K562 (cell line): ENCODE results near the gene TBXAS1. TPM values are rescaled to one million over a fixed set of nuclear protein-coding genes. Genes with fewer than 3 reads are reported as not detected.

Source experiments
- ATAC-seq: fragments of 200-7000 bp; cut with Tn5 transposase; 3 replicates; pipeline ENCODE4 v1.9.1; 2020; ENCODE audit warnings: moderate library complexity
- BruUV-seq: library from RNA; stranded (reverse); fragments of 400-500 nt; replicated peaks from 2 replicates; lab custom pipeline; 2021; lab: Mats Ljungman, UMichigan
- CTCF ChIA-PET: fragments of 300-600 bp; formaldehyde crosslinking; extraction: SDS; loops from one replicate; lab custom pipeline; 2021; ENCODE audit warnings: low intra/inter-chr PET ratio; lab: Yijun Ruan, JAX
- POLR2A ChIA-PET: fragments of 300-600, 350-650 bp; sonication (Branson Sonifier 250); formaldehyde crosslinking; extraction: SDS; loops from one replicate; lab custom pipeline; 2021; ENCODE audit warnings: antibody characterized with exemption, inconsistent platforms; lab: Yijun Ruan, JAX
- DNase-seq, 4 experiments: peaks; one replicate each; pipeline versions ENCODE4 v3.0.0 to v3.0.0-alpha.2; 2011 to 2018; ENCODE audit warnings: low spot score in 3 of 4, mixed read lengths in 3 of 4; ENCODE audit errors: extremely low read depth in 1 of 4
- FAIRE-seq: peaks from 2 replicates; lab custom pipeline; 2011; peaks lifted over from hg19 to GRCh38; lab: Jason Lieb, UNC
- H2AFZ ChIP-seq: 2 replicates; pipeline ENCODE4 v1.6.0; 2011; ENCODE audit warnings: low read depth, low read length, control low read depth, inconsistent platforms
- H3K27ac ChIP-seq: fragments of 200-600 bp; 3 replicates; pipeline ENCODE4 v1.8.0; 2011; ENCODE audit warnings: low read depth, mild to moderate bottlenecking, control low read depth, inconsistent platforms, low read length, moderate library complexity, mixed read lengths; ENCODE audit errors: extremely low read depth
- H3K27me3 ChIP-seq, 2 experiments: fragments of 300-600 bp in 1 of 2; 2 replicates in 1 of 2; 3 replicates in 1 of 2; pipeline versions ENCODE4 v1.6.0 to v1.8.0; 2011; ENCODE audit warnings: inconsistent platforms in 2 of 2, low read length in 2 of 2, mild to moderate bottlenecking in 1 of 2, mixed read lengths in 1 of 2, moderate library complexity in 1 of 2; ENCODE audit not compliant: control insufficient read depth in 2 of 2, insufficient read depth in 2 of 2
- H3K36me3 ChIP-seq: fragments of 300-600 bp; 3 replicates; pipeline ENCODE4 v1.8.0; 2011; ENCODE audit warnings: mild to moderate bottlenecking, low read length, inconsistent platforms; ENCODE audit not compliant: control insufficient read depth, insufficient read depth
- H3K4me1 ChIP-seq, 2 experiments: fragments of 200-600 bp in 1 of 2; replicated peaks in 1 of 2; 2 replicates in 1 of 2; 3 replicates in 1 of 2; pipeline versions ENCODE4 v1.5.1 to v1.8.0; 2011; ENCODE audit warnings: inconsistent platforms in 2 of 2, low read length in 2 of 2, mild to moderate bottlenecking in 1 of 2, mixed read lengths in 1 of 2, moderate library complexity in 1 of 2; ENCODE audit not compliant: control insufficient read depth in 2 of 2, insufficient read depth in 2 of 2
- H3K4me2 ChIP-seq: 2 replicates; pipeline ENCODE4 v1.6.1; 2011; ENCODE audit warnings: low read length, control low read depth, inconsistent platforms, mixed read lengths; ENCODE audit not compliant: insufficient read depth
- H3K4me3 ChIP-seq: fragments of 200-600 bp; sonication (generic), shearing (Covaris generic); 2 replicates; pipeline ENCODE4 v1.5.1; 2016; ENCODE audit warnings: control low read depth, inconsistent platforms
- H3K79me2 ChIP-seq: fragments of 200-600 bp; 3 replicates; pipeline ENCODE4 v1.8.0; 2011; ENCODE audit warnings: low read length, inconsistent platforms; ENCODE audit not compliant: control insufficient read depth, insufficient read depth
- H3K9ac ChIP-seq, 2 experiments: 2 replicates each; pipeline versions ENCODE4 v1.6.0 to v1.6.1; 2011; ENCODE audit warnings: low read depth in 2 of 2, low read length in 2 of 2, control low read depth in 1 of 2, inconsistent platforms in 1 of 2, mild to moderate bottlenecking in 1 of 2, mixed read lengths in 1 of 2; ENCODE audit not compliant: insufficient read depth in 1 of 2
- H3K9me1 ChIP-seq: one replicate; pipeline ENCODE4 v1.6.0; 2011; ENCODE audit warnings: inconsistent platforms, mild to moderate bottlenecking, low read length, moderate library complexity; ENCODE audit not compliant: control insufficient read depth, insufficient read depth
- H3K9me3 ChIP-seq: replicated peaks from 2 replicates; pipeline ENCODE4 v1.5.1; 2011; ENCODE audit warnings: low read depth, low read length, inconsistent platforms; ENCODE audit not compliant: control insufficient read depth, insufficient read depth
- H4K20me1 ChIP-seq: replicated peaks from 2 replicates; pipeline ENCODE4 v1.6.1; 2011; ENCODE audit warnings: low read length, inconsistent platforms, mixed read lengths; ENCODE audit not compliant: control insufficient read depth, insufficient read depth
- IRF2 ChIP-seq: sonication (generic); formaldehyde crosslinking; IDR thresholded peaks from 2 replicates; pipeline ENCODE4 v1.8.1; 2022; ENCODE audit warnings: mild to moderate bottlenecking, missing genetic modification reagents
- MAFF ChIP-seq: IDR thresholded peaks from 2 replicates; pipeline ENCODE4 v1.6.1; 2012; ENCODE audit warnings: low read length, improper control_type of control experiment
- ZNF124 ChIP-seq: sonication (generic); formaldehyde crosslinking; IDR thresholded peaks from 2 replicates; pipeline ENCODE4 v1.8.1; 2022; ENCODE audit warnings: missing genetic modification reagents
- ZNF224 ChIP-seq: sonication (generic); formaldehyde crosslinking; IDR thresholded peaks from 2 replicates; pipeline ENCODE4 v1.8.0; 2022; ENCODE audit warnings: mild to moderate bottlenecking, missing genetic modification reagents
- WGBS: fragments of 100-300 bp; shearing (Covaris generic); methylation state at CpG from one replicate; pipeline ENCODE4 v1.1.6; 2016; ENCODE audit warnings: low coverage, mixed read lengths; ENCODE audit not compliant: insufficient coverage; ENCODE audit errors: missing lambda C conversion rate; 5-methylcytosine and 5-hydroxymethylcytosine counted together
- in situ Hi-C: fragments of 300-500 bp; cut with MboI; formaldehyde crosslinking; loops from 4 replicates; pipeline ENCODE4 v1.15.0; 2018; ENCODE audit warnings: inconsistent platforms, mixed read lengths
- intact Hi-C: fragments of 100-400 bp; cut with micrococcal nuclease; formaldehyde crosslinking; loops from 2 replicates; pipeline ENCODE4 v1.14.2; 2022
- polyA plus RNA-seq, 8 experiments: library from polyadenylated mRNA; depleted of rRNA in 4 of 8; stranded (reverse) in 5 of 8; unstranded in 3 of 8; fragments of >200 nt; fragmentation: Nextera tagmentation in 2 of 8; fragmentation: Illumina TruSeq in 1 of 8; extraction: Ambion mirVana in 2 of 8; extraction: Trizol in 1 of 8; gene quantifications; 2 replicates each; pipeline versions ENCODE4 v1.2.1 to v1.2.3, GENCODE V29; 2011 to 2014; ENCODE audit warnings: inconsistent platforms in 1 of 8, missing spikeins in 1 of 8
- total RNA-seq, 7 experiments: library from RNA; depleted of rRNA in 6 of 7; stranded (reverse); fragments of >200 nt in 6 of 7; fragmentation: Illumina TruSeq in 2 of 7; extraction: Trizol in 2 of 7; gene quantifications; 2 replicates each; pipeline versions ENCODE4 v1.2.1 to v1.2.3, GENCODE V29; 2011 to 2021; ENCODE audit warnings: low replicate concordance in 1 of 7

TBXAS1 gene
- total and polyA plus RNA-seq, 9 of the 15 experiments (the other 6 are each of a cell fraction or from before 2014, with no cell fraction given), result 1.1 to 8.3 (median 1.9) TPM

- TF ChIP-seq IRF2 (CRISPR knock-in tag) (0 out of 2 replicates have a peak, but pooled peaks have one; percentile 58), ZNF224 (CRISPR knock-in tag) (no peak), MAFF (no peak), ZNF124 (CRISPR knock-in tag) (0 out of 2 replicates have a peak, but pooled peaks have one; percentile 48)
- Histone ChIP-seq H3K36me3 (no peaks in the 10 kb centered on the region), H4K20me1 (no peaks in the 10 kb centered on the region), H3K27ac (no peak overlapping the region), H3K79me2 (no peaks in the 10 kb centered on the region), H3K4me1 (peaks cover 0 to 4% of the 10 kb centered on the region in 2 experiments; a peak in 1 of 5 replicates), H3K9ac (no peak overlapping the region), H3K4me2 (no peak overlapping the region), H3K4me3 (no peak overlapping the region), H3K9me1 (no peaks in the 10 kb centered on the region), H3K27me3 (peaks cover 0 to 22% of the 10 kb centered on the region in 2 experiments; a peak in 3 of 5 replicates), H2AFZ (0 out of 2 replicates have a peak overlapping the region, but pooled peaks have one; percentile 21), H3K9me3 (no peaks in the 10 kb centered on the region)
- no TSS peak for BruUV-seq
- POLR2A ChIA-PET, result interaction anchor here (0.6 to 1.4 kb wide), 4 partner anchors 10 to 86 kb away, joined by 3 to 4 read pairs (median 3); no protein-coding TSS in a partner anchor
- FAIRE-seq (no peak), ATAC-seq (no peak), DNase-seq (no peak)
- CTCF ChIA-PET, result no interaction called here
- 41% methylated on average over 13 of the region's 13 CpGs for WGBS
- in situ Hi-C loops (no loop called here), intact Hi-C loops (no loop called here)
These were observed 11.7 kb downstream of the TBXAS1 start for GRCh38 chr7:139840776-139841175.
